Skeletal muscle satellite cell (primary cell): ENCODE results near the gene MYO15B.
A peak's percentile ranks its signal among the peaks of the same experiment; 100 is the strongest.

Experiments used
- H3K27me3 ChIP-seq: 2 replicates; pipeline ENCODE4 v1.7.0; 2013; ENCODE audit warnings: low read length; ENCODE audit not compliant: control insufficient read depth, insufficient read depth
- H3K36me3 ChIP-seq: 2 replicates; pipeline ENCODE4 v1.7.0; 2013; ENCODE audit warnings: mild to moderate bottlenecking, control low read depth, low read length; ENCODE audit not compliant: insufficient read depth
- H3K4me1 ChIP-seq: 2 replicates; pipeline ENCODE4 v1.7.0; 2013; ENCODE audit warnings: low read length; ENCODE audit not compliant: control insufficient read depth, insufficient read depth
- H3K4me2 ChIP-seq: 2 replicates; pipeline ENCODE4 v1.7.0; 2013; ENCODE audit warnings: mild to moderate bottlenecking, low read length
- H3K4me3 ChIP-seq: 2 replicates; pipeline ENCODE4 v1.7.0; 2013; ENCODE audit warnings: low read length
- H3K9ac ChIP-seq: 2 replicates; pipeline ENCODE4 v1.7.0; 2013; ENCODE audit warnings: mild to moderate bottlenecking, low read depth, low read length, moderate library complexity
- H3K9me3 ChIP-seq: replicated peaks from 2 replicates; pipeline ENCODE4 v1.7.0; 2013; ENCODE audit warnings: mild to moderate bottlenecking, control low read depth, low read length

Gene MYO15B

GRCh38 chr17:75649687-75650086 lies 62.1 kb downstream of the MYO15B start:
- H3K4me3 ChIP-seq = no peak overlapping the region
- no peaks in the 10 kb centered on the region for H3K4me1 ChIP-seq
- no peak overlapping the region for H3K9ac ChIP-seq
- H3K36me3 ChIP-seq = peaks cover 9% of the 10 kb centered on the region
- no peaks in the 10 kb centered on the region for H3K27me3 ChIP-seq
- no peak overlapping the region for H3K4me2 ChIP-seq
- no peaks in the 10 kb centered on the region for H3K9me3 ChIP-seq

GRCh38 chr17:75650874-75651273 lies 63.3 kb downstream of the MYO15B start:
- Histone ChIP-seq H3K36me3 (peaks cover 9% of the 10 kb centered on the region), H3K27me3 (no peaks in the 10 kb centered on the region), H3K4me3 (no peak overlapping the region), H3K4me1 (no peaks in the 10 kb centered on the region), H3K4me2 (no peak overlapping the region), H3K9me3 (no peaks in the 10 kb centered on the region), H3K9ac (no peak overlapping the region)

GRCh38 chr17:75652341-75652740 lies 64.7 kb downstream of the MYO15B start:
- peaks cover 14% of the 10 kb centered on the region for H3K36me3 ChIP-seq
- H3K9ac ChIP-seq = no peak overlapping the region
- no peaks in the 10 kb centered on the region for H3K27me3 ChIP-seq
- no peaks in the 10 kb centered on the region for H3K9me3 ChIP-seq
- no peak overlapping the region for H3K4me3 ChIP-seq
- H3K4me1 ChIP-seq = no peaks in the 10 kb centered on the region
- H3K4me2 ChIP-seq = no peak overlapping the region

- no peak overlapping the region for H3K9ac ChIP-seq
- peaks cover 16% of the 10 kb centered on the region for H3K36me3 ChIP-seq
- no peak overlapping the region for H3K4me2 ChIP-seq
- no peaks in the 10 kb centered on the region for H3K4me1 ChIP-seq
- no peaks in the 10 kb centered on the region for H3K27me3 ChIP-seq
- no peaks in the 10 kb centered on the region for H3K9me3 ChIP-seq
- H3K4me3 ChIP-seq = no peak overlapping the region
These were observed 65.4 kb downstream of the MYO15B start for GRCh38 chr17:75652934-75653549.

GRCh38 chr17:75654176-75654575 lies 66.6 kb downstream of the MYO15B start:
- Histone ChIP-seq H3K9ac (no peak overlapping the region), H3K36me3 (peaks cover 13% of the 10 kb centered on the region), H3K4me3 (no peak overlapping the region), H3K4me2 (no peak overlapping the region), H3K4me1 (no peaks in the 10 kb centered on the region), H3K9me3 (no peaks in the 10 kb centered on the region), H3K27me3 (no peaks in the 10 kb centered on the region)

GRCh38 chr17:75658237-75658636 lies 70.6 kb downstream of the MYO15B start:
- Histone ChIP-seq H3K27me3 (no peaks in the 10 kb centered on the region), H3K9ac (no peak overlapping the region), H3K9me3 (no peaks in the 10 kb centered on the region), H3K4me2 (no peak overlapping the region), H3K4me1 (no peaks in the 10 kb centered on the region), H3K4me3 (no peak overlapping the region), H3K36me3 (peaks cover 29% of the 10 kb centered on the region)

GRCh38 chr17:75661531-75661930 lies 73.9 kb downstream of the MYO15B start:
- Histone ChIP-seq H3K9ac (no peak overlapping the region), H3K4me2 (no peak overlapping the region), H3K4me3 (no peak overlapping the region), H3K4me1 (peaks cover 7% of the 10 kb centered on the region), H3K36me3 (peaks cover 29% of the 10 kb centered on the region), H3K27me3 (no peaks in the 10 kb centered on the region), H3K9me3 (no peaks in the 10 kb centered on the region)

- H3K4me3 ChIP-seq = no peak overlapping the region
- peaks cover 7% of the 10 kb centered on the region for H3K4me1 ChIP-seq
- H3K36me3 ChIP-seq = peaks cover 22% of the 10 kb centered on the region
- H3K9ac ChIP-seq = no peak overlapping the region
- H3K4me2 ChIP-seq = no peak overlapping the region
- H3K9me3 ChIP-seq = no peaks in the 10 kb centered on the region
- no peaks in the 10 kb centered on the region for H3K27me3 ChIP-seq
These were observed 74.9 kb downstream of the MYO15B start for GRCh38 chr17:75662511-75662910.

- peaks cover 22% of the 10 kb centered on the region for H3K36me3 ChIP-seq
- no peak overlapping the region for H3K4me3 ChIP-seq
- no peaks in the 10 kb centered on the region for H3K9me3 ChIP-seq
- peaks cover 15% of the 10 kb centered on the region for H3K4me1 ChIP-seq
- no peak overlapping the region for H3K4me2 ChIP-seq
- no peak overlapping the region for H3K9ac ChIP-seq
- H3K27me3 ChIP-seq = no peaks in the 10 kb centered on the region
These were observed 76.5 kb downstream of the MYO15B start for GRCh38 chr17:75664099-75664549.

- Histone ChIP-seq H3K9ac (peak overlapping the region; percentile 95), H3K36me3 (peaks cover 29% of the 10 kb centered on the region), H3K27me3 (no peaks in the 10 kb centered on the region), H3K4me1 (peaks cover 15% of the 10 kb centered on the region), H3K9me3 (no peaks in the 10 kb centered on the region), H3K4me3 (peak overlapping the region; percentile 98), H3K4me2 (peak overlapping the region; percentile 87)
These were observed 78.4 kb downstream of the MYO15B start for GRCh38 chr17:75665981-75666380.

- Histone ChIP-seq H3K4me2 (peak within 1 kb of the TSS; percentile 87), H3K4me1 (peaks cover 15% of the 10 kb centered on the region), H3K36me3 (peaks cover 32% of the 10 kb centered on the region), H3K4me3 (peak within 1 kb of the TSS; percentile 98), H3K9me3 (no peaks in the 10 kb centered on the region), H3K27me3 (no peaks in the 10 kb centered on the region), H3K9ac (peak within 1 kb of the TSS; percentile 95)
These were observed 79.6 kb downstream of the MYO15B start, which contains the start of the genes RECQL5 and SAP30BP for GRCh38 chr17:75666959-75667790. Gene RECQL5, minus strand, starts transcription at chr17:75667154. Its CDS starts 597 bp downstream, at chr17:75666557. Gene SAP30BP, plus strand, starts transcription at chr17:75667338. Its CDS starts 35 bp downstream, at chr17:75667373.
